GM20000 (cell line): Measurements from ENCODE around the gene IP6K3.

Source experiments
- DNase-seq: peaks from one replicate; pipeline ENCODE4 v3.0.0; 2012; ENCODE audit warnings: low spot score
- TF ChIP-seq, protein P1 (sequence below): IDR thresholded peaks from 2 replicates; pipeline ENCODE4 v1.5.1; 2012; ENCODE audit warnings: mild to moderate bottlenecking, control low read depth; ENCODE audit errors: extremely low read depth, missing control alignments

IP6K3 gene

DNA sequence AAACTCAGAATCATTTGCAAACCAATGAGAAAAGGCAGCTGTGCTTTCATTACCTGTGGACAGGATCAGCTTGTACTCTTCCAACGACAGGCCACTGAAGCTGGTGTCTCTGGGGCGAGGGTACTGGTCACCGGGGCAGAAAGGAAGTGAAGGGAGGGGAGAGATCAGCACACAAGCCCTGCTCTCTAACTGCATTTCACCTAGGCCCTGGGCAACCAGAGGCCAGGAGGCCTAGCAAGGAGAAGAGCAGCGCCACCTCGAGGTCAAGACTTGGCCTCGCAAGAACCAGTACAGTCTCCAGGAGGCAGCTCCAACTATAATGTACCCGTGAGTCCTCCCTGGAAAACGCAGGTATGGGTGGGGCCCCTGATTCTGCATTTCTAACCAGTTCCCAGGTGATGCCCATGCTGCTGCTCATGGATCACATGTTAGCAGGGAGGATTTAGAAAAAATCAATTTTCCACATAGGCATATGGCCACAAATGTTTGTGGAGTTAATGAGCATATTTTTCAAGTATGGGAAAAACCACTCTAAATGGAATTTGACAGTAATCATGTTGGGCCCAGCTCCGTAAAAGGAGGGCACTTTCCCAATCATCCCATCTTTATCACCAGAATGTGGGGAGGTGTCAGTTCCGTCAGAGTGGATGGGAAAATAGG, 46.2 kb downstream of the IP6K3 start:
- peak; percentile 71 for DNase-seq
- TF ChIP-seq, protein P1, sequence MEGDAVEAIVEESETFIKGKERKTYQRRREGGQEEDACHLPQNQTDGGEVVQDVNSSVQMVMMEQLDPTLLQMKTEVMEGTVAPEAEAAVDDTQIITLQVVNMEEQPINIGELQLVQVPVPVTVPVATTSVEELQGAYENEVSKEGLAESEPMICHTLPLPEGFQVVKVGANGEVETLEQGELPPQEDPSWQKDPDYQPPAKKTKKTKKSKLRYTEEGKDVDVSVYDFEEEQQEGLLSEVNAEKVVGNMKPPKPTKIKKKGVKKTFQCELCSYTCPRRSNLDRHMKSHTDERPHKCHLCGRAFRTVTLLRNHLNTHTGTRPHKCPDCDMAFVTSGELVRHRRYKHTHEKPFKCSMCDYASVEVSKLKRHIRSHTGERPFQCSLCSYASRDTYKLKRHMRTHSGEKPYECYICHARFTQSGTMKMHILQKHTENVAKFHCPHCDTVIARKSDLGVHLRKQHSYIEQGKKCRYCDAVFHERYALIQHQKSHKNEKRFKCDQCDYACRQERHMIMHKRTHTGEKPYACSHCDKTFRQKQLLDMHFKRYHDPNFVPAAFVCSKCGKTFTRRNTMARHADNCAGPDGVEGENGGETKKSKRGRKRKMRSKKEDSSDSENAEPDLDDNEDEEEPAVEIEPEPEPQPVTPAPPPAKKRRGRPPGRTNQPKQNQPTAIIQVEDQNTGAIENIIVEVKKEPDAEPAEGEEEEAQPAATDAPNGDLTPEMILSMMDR: peak; percentile 82

DNA sequence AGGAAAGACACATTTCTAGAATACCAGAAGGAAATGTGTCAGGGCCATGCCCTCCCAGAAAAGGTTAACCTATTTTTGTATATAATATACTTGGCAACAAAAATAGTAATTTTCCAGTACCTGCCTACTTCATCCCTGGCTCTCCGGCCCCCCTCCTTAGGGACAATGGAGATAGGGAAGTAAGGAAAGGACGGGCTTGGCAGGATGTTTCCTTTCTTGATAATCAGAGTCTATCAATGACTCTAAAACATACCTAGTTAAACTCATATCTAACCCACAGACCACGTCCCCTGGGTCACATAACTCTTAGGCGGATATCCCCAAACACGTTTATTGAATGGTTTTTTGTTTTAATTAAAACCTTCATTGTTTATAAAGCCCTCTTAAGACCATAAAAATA, 47.0 kb downstream of the IP6K3 start:
- no peak for DNase-seq
- TF ChIP-seq, protein P1: no peak

DNA sequence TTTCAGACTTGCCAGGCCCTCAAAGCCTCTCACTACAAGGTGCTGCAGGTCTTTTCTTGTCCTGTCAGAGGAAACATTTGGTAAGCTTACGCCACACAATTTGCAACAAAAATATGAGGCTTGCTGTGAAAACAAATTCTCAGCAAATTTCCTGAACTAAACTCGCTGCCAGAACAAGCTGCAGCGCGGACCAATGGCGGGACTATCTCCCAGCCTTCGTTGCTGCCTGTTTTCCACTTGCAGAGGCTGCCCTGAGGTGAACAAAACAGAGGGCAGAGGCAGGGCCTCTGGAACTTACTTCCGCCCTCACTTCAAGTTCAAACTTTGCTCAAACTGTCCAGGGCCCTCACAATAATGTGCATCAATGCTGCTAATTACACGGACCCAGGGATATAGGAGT, 47.6 kb downstream of the IP6K3 start:
- no peak for DNase-seq
- TF ChIP-seq, protein P1: no peak

DNA sequence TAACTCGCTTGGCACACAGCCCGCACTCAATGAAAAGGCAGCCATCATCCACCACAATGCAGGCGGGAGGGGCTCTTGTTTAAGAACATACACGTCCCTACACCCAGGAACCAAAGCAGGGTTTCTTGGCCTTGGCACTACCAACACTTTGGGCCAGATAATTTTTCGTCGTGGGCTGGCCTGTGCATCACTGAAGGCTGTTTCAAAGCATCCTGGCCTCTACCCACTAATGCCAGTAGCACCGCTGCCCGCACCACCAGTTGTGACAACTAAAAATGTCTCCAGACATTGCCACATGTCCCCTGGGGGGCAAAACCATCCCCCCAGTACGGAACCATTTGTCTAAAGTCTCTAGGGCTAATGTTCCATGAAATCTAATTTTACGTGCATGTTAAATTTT, 48.2 kb downstream of the IP6K3 start:
- TF ChIP-seq, protein P1: no peak
- DNase-seq: no peak

DNA sequence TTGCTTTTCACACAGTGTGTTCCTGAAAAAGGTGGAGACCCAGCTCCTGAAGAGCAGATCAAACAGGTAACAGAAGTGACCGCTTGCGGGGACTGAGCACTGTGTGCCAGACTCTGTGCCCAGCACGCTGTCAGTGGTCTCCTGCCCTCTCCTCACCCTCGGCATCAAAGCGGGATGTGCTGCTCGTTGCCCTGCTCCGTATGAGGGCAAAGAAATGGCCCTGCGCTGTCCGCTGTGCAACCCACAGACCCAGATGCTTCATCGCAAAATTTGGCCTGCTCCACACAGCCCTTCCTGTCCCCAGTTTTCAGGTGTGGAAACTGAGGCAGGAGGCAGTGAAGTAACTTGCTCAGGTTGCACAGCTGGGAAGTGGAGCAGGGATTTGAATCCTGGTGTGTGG, 48.9 kb downstream of the IP6K3 start:
- DNase-seq: no peak
- TF ChIP-seq, protein P1: no peak

DNA sequence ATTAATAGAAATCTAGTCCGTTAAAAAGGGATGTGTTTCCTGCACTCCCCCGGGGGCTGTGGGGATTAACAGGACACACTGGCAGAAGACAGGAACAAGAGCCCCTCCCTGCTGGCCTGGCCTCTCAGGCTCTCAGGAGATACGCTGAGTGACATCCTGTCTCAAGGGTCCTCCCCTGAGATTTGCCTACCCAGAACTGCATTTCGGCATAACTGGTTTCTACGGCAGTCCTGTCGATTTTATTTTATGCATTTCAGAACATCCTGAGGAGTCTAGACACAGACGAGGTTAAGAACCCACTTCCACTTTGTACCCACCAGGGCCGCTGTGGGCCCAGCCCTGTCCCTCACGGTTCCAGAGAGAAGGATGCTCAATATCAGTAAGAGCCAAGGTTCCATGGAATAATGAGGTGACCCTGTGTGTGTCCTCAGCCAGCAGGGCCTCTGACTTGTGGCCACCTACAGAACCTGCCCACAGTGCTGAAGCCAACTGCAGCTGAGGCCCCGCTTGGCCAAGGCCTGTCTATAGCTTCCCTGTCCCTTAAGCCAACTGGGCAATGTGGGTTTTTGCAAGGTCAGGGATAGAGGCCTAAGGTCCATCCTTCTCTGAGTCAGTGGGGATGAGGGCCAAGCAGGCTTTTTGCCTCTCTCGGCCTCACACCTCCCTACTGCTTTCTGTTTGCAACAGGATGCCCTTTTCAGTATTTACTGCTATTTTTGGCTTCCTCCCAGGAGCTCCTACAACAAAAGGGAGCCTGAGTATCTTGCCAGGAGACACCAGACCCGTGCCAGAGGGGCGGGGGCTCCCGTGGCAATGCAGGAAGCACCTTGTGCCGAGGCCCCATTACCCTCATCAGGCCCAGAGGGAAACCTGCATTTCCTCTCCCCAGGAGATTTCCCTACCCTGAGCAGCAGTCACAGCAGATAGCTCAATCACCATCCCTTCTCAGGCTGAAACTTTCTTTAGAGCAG, 49.9 kb downstream of the IP6K3 start:
- TF ChIP-seq, protein P1: no peak
- DNase-seq: peak; percentile 62

DNA sequence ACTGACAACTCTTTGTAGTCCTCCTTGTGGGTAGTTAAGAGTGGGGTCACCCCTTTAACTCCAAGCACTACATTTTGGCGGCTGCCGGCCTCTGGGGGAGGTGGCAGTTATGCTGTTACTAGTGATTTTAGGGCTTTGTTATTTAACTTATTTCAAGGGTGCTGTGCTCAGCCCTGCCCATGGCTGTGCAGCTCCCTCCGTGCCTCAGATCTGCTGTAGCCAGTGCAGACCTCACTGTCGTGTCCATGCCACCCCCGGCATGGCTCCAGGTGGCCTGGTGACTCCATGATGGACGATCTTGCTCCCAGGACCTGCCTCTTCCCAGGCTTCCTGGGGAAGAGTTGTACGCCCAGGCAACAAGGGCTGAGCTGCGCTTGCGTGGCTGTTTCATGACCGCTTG, 50.6 kb downstream of the IP6K3 start:
- no peak for DNase-seq
- TF ChIP-seq, protein P1: no peak
